HG02973 (cell line): ENCODE data around the gene NDUFV2.
"Not testable (repeated sequence)": the region's sequence is repeated elsewhere in the genome, so short reads cannot be mapped to it uniquely, and the experiment has no call there.

Source experiments
- ATAC-seq: cut with Tn5 transposase; IDR thresholded peaks from one replicate; pipeline ENCODE4 v1.9.1; 2021; ENCODE audit warnings: moderate library complexity; ENCODE audit not compliant: unreplicated experiment

NDUFV2 gene

GRCh38 chr18:9088727-9089126 is 13.8 kb upstream of the NDUFV2 start:
- not testable (repeated sequence) for ATAC-seq

GRCh38 chr18:9090578-9090977 is 11.9 kb upstream of the NDUFV2 start:
- ATAC-seq, result no peak

GRCh38 chr18:9091066-9091476 is 11.4 kb upstream of the NDUFV2 start:
- ATAC-seq, result no peak

- ATAC-seq, result no peak
Observed at GRCh38 chr18:9092665-9093064, 9.8 kb upstream of the NDUFV2 start.

GRCh38 chr18:9093109-9093508 is 9.4 kb upstream of the NDUFV2 start:
- not testable (repeated sequence) for ATAC-seq

- ATAC-seq, result no peak
Observed at GRCh38 chr18:9094307-9095226, 7.9 kb upstream of the NDUFV2 start.

- ATAC-seq, result peak; percentile 72
Observed at GRCh38 chr18:9095297-9096006, 7.0 kb upstream of the NDUFV2 start.

- ATAC-seq, result peak; percentile 10
Observed at GRCh38 chr18:9096007-9096371, 6.5 kb upstream of the NDUFV2 start.

GRCh38 chr18:9096685-9097084 is 5.8 kb upstream of the NDUFV2 start:
- no peak for ATAC-seq

GRCh38 chr18:9097349-9097748 is 5.2 kb upstream of the NDUFV2 start:
- no peak for ATAC-seq

- no peak for ATAC-seq
Observed at GRCh38 chr18:9100796-9101195, 1.7 kb upstream of the NDUFV2 start.

GRCh38 chr18:9101730-9102507 is 580 bp upstream of the NDUFV2 start:
- peak; percentile 4 for ATAC-seq

- no peak for ATAC-seq
Observed at GRCh38 chr18:9103376-9103873, 926 bp downstream of the NDUFV2 start.

- no peak for ATAC-seq
Observed at GRCh38 chr18:9104244-9104901, 1.9 kb downstream of the NDUFV2 start.

GRCh38 chr18:9105420-9105819 is 2.9 kb downstream of the NDUFV2 start:
- ATAC-seq, result no peak

- no peak for ATAC-seq
Observed at GRCh38 chr18:9106094-9106493, 3.6 kb downstream of the NDUFV2 start.

GRCh38 chr18:9106800-9107584 is 4.5 kb downstream of the NDUFV2 start:
- ATAC-seq, result no peak

GRCh38 chr18:9108911-9109310 is 6.4 kb downstream of the NDUFV2 start:
- no peak for ATAC-seq

GRCh38 chr18:9109523-9109922 is 7.0 kb downstream of the NDUFV2 start:
- ATAC-seq, result no peak
